H9 (cell line): ENCODE data around the gene CLCN5. TPM values are rescaled to one million over a fixed set of nuclear protein-coding genes. Genes with fewer than 3 reads are reported as not detected.

Source experiments
- DNase-seq: peaks from one replicate; pipeline ENCODE4 v3.0.0-alpha.2; 2017
- H2AFZ ChIP-seq: one replicate; pipeline ENCODE4 v1.6.1; 2013; ENCODE audit warnings: mild to moderate bottlenecking, low read length, control low read depth, moderate library complexity
- H2AK5ac ChIP-seq: 2 replicates; pipeline ENCODE4 v1.6.1; 2013; ENCODE audit warnings: low read length, control low read depth, mixed read lengths; ENCODE audit not compliant: insufficient read length
- H2BK120ac ChIP-seq: one replicate; pipeline ENCODE4 v1.6.1; 2013; ENCODE audit warnings: low read depth, mild to moderate bottlenecking, low read length, control low read depth, inconsistent platforms; ENCODE audit not compliant: poor library complexity, severe bottlenecking
- H2BK12ac ChIP-seq: 2 replicates; pipeline ENCODE4 v1.6.1; 2013; ENCODE audit warnings: low read length, control low read depth, mixed read lengths, low read depth; ENCODE audit not compliant: insufficient read length
- H2BK15ac ChIP-seq: 2 replicates; pipeline ENCODE4 v1.6.1; 2013; ENCODE audit warnings: low read depth, low read length, control low read depth
- H2BK20ac ChIP-seq: one replicate; pipeline ENCODE4 v1.6.1; 2013; ENCODE audit warnings: low read depth, mild to moderate bottlenecking, low read length, control low read depth, inconsistent platforms; ENCODE audit not compliant: poor library complexity, severe bottlenecking
- H2BK5ac ChIP-seq: 2 replicates; pipeline ENCODE4 v1.6.1; 2013; ENCODE audit warnings: low read length, control low read depth, mixed read lengths; ENCODE audit not compliant: insufficient read length
- H3K14ac ChIP-seq: 2 replicates; pipeline ENCODE4 v1.6.1; 2013; ENCODE audit warnings: low read length, control low read depth; ENCODE audit not compliant: insufficient read depth
- H3K18ac ChIP-seq: 2 replicates; pipeline ENCODE4 v1.6.1; 2013; ENCODE audit warnings: low read depth, mild to moderate bottlenecking, mixed read lengths, low read length, control low read depth; ENCODE audit not compliant: insufficient read length
- H3K23ac ChIP-seq: 2 replicates; pipeline ENCODE4 v1.6.1; 2013; ENCODE audit warnings: low read length, control low read depth, mixed read lengths, low read depth; ENCODE audit not compliant: insufficient read length
- H3K23me2 ChIP-seq: 2 replicates; pipeline ENCODE4 v1.6.1; 2013; ENCODE audit warnings: low read depth, mild to moderate bottlenecking, mixed read lengths, low read length, control low read depth; ENCODE audit not compliant: insufficient read length, poor library complexity, severe bottlenecking
- H3K27ac ChIP-seq: 2 replicates; pipeline ENCODE4 v1.5.1; 2013; ENCODE audit warnings: low read length, control low read depth, mixed read lengths, low read depth; ENCODE audit not compliant: insufficient read length
- H3K27me3 ChIP-seq: 2 replicates; pipeline ENCODE4 v1.6.1; 2013; ENCODE audit warnings: low read length, control low read depth, inconsistent platforms; ENCODE audit not compliant: insufficient read depth
- H3K4ac ChIP-seq: 2 replicates; pipeline ENCODE4 v1.6.1; 2013; ENCODE audit warnings: low read depth, mild to moderate bottlenecking, control low read depth, inconsistent platforms, low read length, moderate library complexity
- H3K4me1 ChIP-seq: 2 replicates; pipeline ENCODE4 v1.6.1; 2013; ENCODE audit warnings: low read length, control low read depth, inconsistent platforms; ENCODE audit not compliant: insufficient read depth
- H3K4me2 ChIP-seq: 2 replicates; pipeline ENCODE4 v1.6.1; 2013; ENCODE audit warnings: low read length, control low read depth, mixed read lengths; ENCODE audit not compliant: insufficient read length, insufficient read depth
- H3K56ac ChIP-seq: 2 replicates; pipeline ENCODE4 v1.6.1; 2013; ENCODE audit warnings: low read depth, mild to moderate bottlenecking, mixed read lengths, low read length, control low read depth; ENCODE audit not compliant: insufficient read length
- H3K79me1 ChIP-seq: 2 replicates; pipeline ENCODE4 v1.6.1; 2013; ENCODE audit warnings: low read depth, mild to moderate bottlenecking, moderate library complexity, low read length, control low read depth, inconsistent platforms; ENCODE audit not compliant: insufficient read depth, poor library complexity, severe bottlenecking
- H3K79me2 ChIP-seq: 2 replicates; pipeline ENCODE4 v1.6.1; 2013; ENCODE audit warnings: low read length, control low read depth, inconsistent platforms; ENCODE audit not compliant: insufficient read depth
- H3K9ac ChIP-seq: 2 replicates; pipeline ENCODE4 v1.6.1; 2013; ENCODE audit warnings: low read length, control low read depth, mixed read lengths; ENCODE audit not compliant: insufficient read length; ENCODE audit errors: extremely low read depth
- H3K9me3 ChIP-seq: one replicate; pipeline ENCODE4 v1.6.1; 2013; ENCODE audit warnings: low read depth, low read length, inconsistent platforms; ENCODE audit not compliant: control insufficient read depth
- H3T11ph ChIP-seq: one replicate; pipeline ENCODE4 v1.6.1; 2013; ENCODE audit warnings: mild to moderate bottlenecking, low read length, control low read depth, inconsistent platforms
- H4K20me1 ChIP-seq: one replicate; pipeline ENCODE4 v1.6.1; 2013; ENCODE audit not compliant: control insufficient read depth, insufficient read length, insufficient read depth
- H4K5ac ChIP-seq: 2 replicates; pipeline ENCODE4 v1.6.1; 2013; ENCODE audit warnings: low read depth, mild to moderate bottlenecking, mixed read lengths, low read length, control low read depth; ENCODE audit not compliant: insufficient read length
- H4K8ac ChIP-seq: replicated peaks from 2 replicates; pipeline ENCODE4 v1.6.1; 2013; ENCODE audit warnings: low read length, control low read depth, mixed read lengths, low read depth; ENCODE audit not compliant: insufficient read length
- H4K91ac ChIP-seq: 2 replicates; pipeline ENCODE4 v1.6.1; 2013; ENCODE audit warnings: low read depth, mild to moderate bottlenecking, moderate library complexity, mixed read lengths, low read length, control low read depth; ENCODE audit not compliant: insufficient read length
- H3K27ac Mint-ChIP-seq, 3 experiments: 2 replicates in 2 of 3; 3 replicates in 1 of 3; pipeline ENCODE4 v1.8.0; 2020 to 2021; ENCODE audit warnings: mixed read lengths in 3 of 3, mild to moderate bottlenecking in 1 of 3, moderate library complexity in 1 of 3
- H3K27me3 Mint-ChIP-seq: 2 replicates; pipeline ENCODE4 v1.8.0; 2021; ENCODE audit warnings: low read depth, mild to moderate bottlenecking, moderate library complexity, mixed read lengths
- H3K36me3 Mint-ChIP-seq, 3 experiments: 2 replicates in 2 of 3; 3 replicates in 1 of 3; pipeline ENCODE4 v1.8.0; 2020 to 2021; ENCODE audit warnings: low read depth in 3 of 3, mixed read lengths in 3 of 3; ENCODE audit not compliant: insufficient read depth in 1 of 3
- H3K4me1 Mint-ChIP-seq, 2 experiments: 2 replicates each; pipeline ENCODE4 v1.8.0; 2020; ENCODE audit warnings: mixed read lengths in 2 of 2
- H3K4me3 Mint-ChIP-seq, 2 experiments: 2 replicates in 1 of 2; 3 replicates in 1 of 2; pipeline ENCODE4 v1.8.0; 2020 to 2021; ENCODE audit warnings: mild to moderate bottlenecking in 2 of 2, mixed read lengths in 2 of 2, moderate library complexity in 1 of 2
- H3K9me3 Mint-ChIP-seq, 2 experiments: 2 replicates in 1 of 2; 3 replicates in 1 of 2; pipeline ENCODE4 v1.8.0; 2020; ENCODE audit warnings: mild to moderate bottlenecking in 2 of 2, mixed read lengths in 2 of 2, moderate library complexity in 1 of 2
- WGBS: extraction: QIAGEN DNeasy Blood & Tissue Kit; methylation state at CpG from one replicate; pipeline ENCODE4 v1.1.7; 2013; ENCODE audit warnings: missing lambda C conversion rate, low lambda C conversion rate, mixed read lengths; ENCODE audit not compliant: insufficient read length; ENCODE audit errors: extremely low coverage; 5-methylcytosine and 5-hydroxymethylcytosine counted together
- total RNA-seq: library from RNA; stranded (reverse); gene quantifications from 2 replicates; pipeline ENCODE4 v1.2.1, GENCODE V29; 2021
- TF ChIP-seq, protein P1 (sequence below): fragments of 200-600 bp; sonication (generic); conservative IDR thresholded peaks from 3 replicates; pipeline ENCODE4 v1.8.0; 2021; ENCODE audit warnings: antibody characterized with exemption, mild to moderate bottlenecking

CLCN5 gene
- total RNA-seq, 1 experiment from 2014 or later = 5.9 TPM

- Mint-ChIP-seq H3K36me3 (peaks cover 3 to 13% (median 12%) of the 10 kb centered on the region in 3 experiments; a peak in 6 of 7 replicates), H3K27me3 (peaks cover 19% of the 10 kb centered on the region), H3K27ac (no peak overlapping the region), H3K4me3 (no peak overlapping the region), H3K9me3 (peaks cover 62 to 69% of the 10 kb centered on the region in 2 experiments), H3K4me1 (no peaks in the 10 kb centered on the region)
- Histone ChIP-seq H3K79me2 (no peaks in the 10 kb centered on the region), H2AFZ (no peak overlapping the region), H2BK12ac (no peak overlapping the region), H3K9ac (no peak overlapping the region), H3K18ac (no peak overlapping the region), H4K20me1 (no peaks in the 10 kb centered on the region), H2BK15ac (no peak overlapping the region), H3K79me1 (no peaks in the 10 kb centered on the region), H3K4ac (no peak overlapping the region), H2BK20ac (no peak overlapping the region), H2AK5ac (no peak overlapping the region), H3K56ac (no peak overlapping the region), H2BK5ac (no peak overlapping the region), H4K91ac (no peak overlapping the region), H4K8ac (no peak overlapping the region), H3K23ac (no peak overlapping the region), H3K14ac (no peak overlapping the region), H3T11ph (no peak overlapping the region), H3K4me1 (no peaks in the 10 kb centered on the region), H3K23me2 (no peaks in the 10 kb centered on the region), H3K27me3 (no peaks in the 10 kb centered on the region), H3K4me2 (no peak overlapping the region), H4K5ac (no peak overlapping the region), H2BK120ac (no peak overlapping the region), H3K27ac (no peak overlapping the region), H3K9me3 (peaks cover 16% of the 10 kb centered on the region)
- TF ChIP-seq, protein P1, sequence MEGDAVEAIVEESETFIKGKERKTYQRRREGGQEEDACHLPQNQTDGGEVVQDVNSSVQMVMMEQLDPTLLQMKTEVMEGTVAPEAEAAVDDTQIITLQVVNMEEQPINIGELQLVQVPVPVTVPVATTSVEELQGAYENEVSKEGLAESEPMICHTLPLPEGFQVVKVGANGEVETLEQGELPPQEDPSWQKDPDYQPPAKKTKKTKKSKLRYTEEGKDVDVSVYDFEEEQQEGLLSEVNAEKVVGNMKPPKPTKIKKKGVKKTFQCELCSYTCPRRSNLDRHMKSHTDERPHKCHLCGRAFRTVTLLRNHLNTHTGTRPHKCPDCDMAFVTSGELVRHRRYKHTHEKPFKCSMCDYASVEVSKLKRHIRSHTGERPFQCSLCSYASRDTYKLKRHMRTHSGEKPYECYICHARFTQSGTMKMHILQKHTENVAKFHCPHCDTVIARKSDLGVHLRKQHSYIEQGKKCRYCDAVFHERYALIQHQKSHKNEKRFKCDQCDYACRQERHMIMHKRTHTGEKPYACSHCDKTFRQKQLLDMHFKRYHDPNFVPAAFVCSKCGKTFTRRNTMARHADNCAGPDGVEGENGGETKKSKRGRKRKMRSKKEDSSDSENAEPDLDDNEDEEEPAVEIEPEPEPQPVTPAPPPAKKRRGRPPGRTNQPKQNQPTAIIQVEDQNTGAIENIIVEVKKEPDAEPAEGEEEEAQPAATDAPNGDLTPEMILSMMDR = no peak
- DNase-seq = no peak
- whole genome bisulfite sequencing = no CpG with 5 or more reads among the region's 4 CpGs
Measured at GRCh38 chrX:49896951-49897350, 25.4 kb upstream of the CLCN5 start.
